Neural progenitor cell (in vitro differentiated cells): ENCODE measurements around the gene SLC44A1. TPM values are rescaled to one million over a fixed set of nuclear protein-coding genes. Genes with fewer than 3 reads are reported as not detected.
A peak's percentile ranks its signal among the peaks of the same experiment; 100 is the strongest.

Source experiments
- DNase-seq: peaks from one replicate; pipeline ENCODE4 v3.0.0-alpha.2; 2016; ENCODE audit warnings: low spot score
- H2AFZ ChIP-seq: fragments of 200-600 bp; sonication (generic); replicated peaks from 2 replicates; pipeline ENCODE4 v1.6.1; 2016; ENCODE audit warnings: antibody characterized with exemption
- H3F3A ChIP-seq: fragments of 200-600 bp; sonication (generic); 2 replicates; pipeline ENCODE4 v1.6.1; 2016; ENCODE audit warnings: antibody characterized with exemption, low read depth
- H3K27ac ChIP-seq: fragments of 200-600 bp; sonication (generic); 2 replicates; pipeline ENCODE4 v1.5.1; 2016; ENCODE audit warnings: mild to moderate bottlenecking
- H3K27me3 ChIP-seq: fragments of 200-600 bp; sonication (generic); 2 replicates; pipeline ENCODE4 v1.6.1; 2016; ENCODE audit warnings: mild to moderate bottlenecking, moderate library complexity
- H3K36me3 ChIP-seq: fragments of 200-600 bp; sonication (generic); 2 replicates; pipeline ENCODE4 v1.5.1; 2016
- H3K4me1 ChIP-seq: fragments of 200-600 bp; sonication (generic); 2 replicates; pipeline ENCODE4 v1.6.1; 2016; ENCODE audit warnings: mixed run types
- H3K4me2 ChIP-seq: fragments of 200-600 bp; sonication (generic); 2 replicates; pipeline ENCODE4 v1.6.1; 2016
- H3K4me3 ChIP-seq: fragments of 200-600 bp; sonication (generic); 2 replicates; pipeline ENCODE4 v1.5.1; 2016
- H3K79me2 ChIP-seq: fragments of 200-600 bp; sonication (generic); 2 replicates; pipeline ENCODE4 v1.6.1; 2016; ENCODE audit warnings: low read depth
- H3K9ac ChIP-seq: fragments of 200-600 bp; sonication (generic); 2 replicates; pipeline ENCODE4 v1.6.1; 2016
- H3K9me3 ChIP-seq: fragments of 200-600 bp; sonication (generic); 2 replicates; pipeline ENCODE4 v1.5.1; 2016; ENCODE audit warnings: low read depth
- H4K20me1 ChIP-seq: fragments of 200-600 bp; sonication (generic); 2 replicates; pipeline ENCODE4 v1.6.1; 2016; ENCODE audit warnings: low read depth
- H3K27ac Mint-ChIP-seq: 3 replicates; pipeline ENCODE4 v1.8.0; 2021; ENCODE audit warnings: mixed read lengths
- H3K27me3 Mint-ChIP-seq: 2 replicates; pipeline ENCODE4 v1.8.0; 2022; ENCODE audit warnings: low read depth, mild to moderate bottlenecking, inconsistent platforms, moderate library complexity, mixed read lengths; ENCODE audit not compliant: insufficient read depth
- H3K36me3 Mint-ChIP-seq: 3 replicates; pipeline ENCODE4 v1.8.0; 2021; ENCODE audit warnings: mixed read lengths
- H3K4me1 Mint-ChIP-seq: 3 replicates; pipeline ENCODE4 v1.8.0; 2021; ENCODE audit warnings: mixed read lengths
- H3K4me3 Mint-ChIP-seq: 3 replicates; pipeline ENCODE4 v1.8.0; 2021; ENCODE audit warnings: mild to moderate bottlenecking, moderate library complexity, mixed read lengths
- H3K9me3 Mint-ChIP-seq: 3 replicates; pipeline ENCODE4 v1.8.0; 2020; ENCODE audit warnings: mixed read lengths
- CTCF ChIP-seq: fragments of 200-600 bp; sonication (generic); IDR thresholded peaks from 2 replicates; pipeline ENCODE4 v1.5.1; 2017; ENCODE audit warnings: antibody characterized with exemption, mild to moderate bottlenecking
- EZH2 ChIP-seq: fragments of 200-600 bp; sonication (generic); IDR thresholded peaks from 2 replicates; pipeline ENCODE4 v1.6.1; 2017; ENCODE audit warnings: antibody characterized with exemption, mild to moderate bottlenecking, moderate library complexity
- EZH2phosphoT487 ChIP-seq: fragments of 200-600 bp; sonication (generic); IDR thresholded peaks from 2 replicates; pipeline ENCODE4 v1.6.1; 2017; ENCODE audit warnings: antibody characterized with exemption
- total RNA-seq: library from RNA; depleted of rRNA; stranded (reverse); fragments of >200 nt; gene quantifications from 2 replicates; pipeline ENCODE4 v1.2.3, GENCODE V29; 2015; ENCODE audit warnings: low replicate concordance

The SLC44A1 gene
- total RNA-seq, 1 donor from 2014 or later: 41.4 TPM

GRCh38 chr9:105204416-105204815, 40.0 kb upstream of the SLC44A1 start:
- no peak overlapping the region for H3K27ac ChIP-seq
- Mint-ChIP-seq H3K27me3 (no peaks in the 10 kb centered on the region), H3K4me1 (peaks cover 14% of the 10 kb centered on the region), H3K27ac (no peak overlapping the region), H3K4me3 (no peak overlapping the region), H3K9me3 (no peaks in the 10 kb centered on the region), H3K36me3 (no peaks in the 10 kb centered on the region)
- no peak for TF ChIP-seq EZH2
- no peak for TF ChIP-seq EZH2phosphoT487
- no peak for TF ChIP-seq CTCF
- no peak overlapping the region for H2AFZ ChIP-seq
- no peak for DNase-seq
- H3K4me1 ChIP-seq: no peaks in the 10 kb centered on the region
- H3K4me2 ChIP-seq: no peak overlapping the region
- no peaks in the 10 kb centered on the region for H3K36me3 ChIP-seq
- H3F3A ChIP-seq: no peaks in the 10 kb centered on the region
- no peak overlapping the region for H3K4me3 ChIP-seq
- no peaks in the 10 kb centered on the region for H3K79me2 ChIP-seq
- no peaks in the 10 kb centered on the region for H4K20me1 ChIP-seq
- no peaks in the 10 kb centered on the region for H3K27me3 ChIP-seq
- H3K9ac ChIP-seq: no peak overlapping the region
- H3K9me3 ChIP-seq: no peaks in the 10 kb centered on the region

GRCh38 chr9:105205787-105206495, 38.5 kb upstream of the SLC44A1 start:
- H3K27me3 ChIP-seq: no peaks in the 10 kb centered on the region
- H3K9ac ChIP-seq: no peak overlapping the region
- TF ChIP-seq CTCF (no peak), EZH2phosphoT487 (no peak), EZH2 (no peak)
- H3K4me2 ChIP-seq: no peak overlapping the region
- H4K20me1 ChIP-seq: no peaks in the 10 kb centered on the region
- H3K9me3 Mint-ChIP-seq: no peaks in the 10 kb centered on the region
- no peak overlapping the region for H2AFZ ChIP-seq
- H3K79me2 ChIP-seq: no peaks in the 10 kb centered on the region
- no peak overlapping the region for H3K4me3 Mint-ChIP-seq
- no peaks in the 10 kb centered on the region for H3K27me3 Mint-ChIP-seq
- H3K27ac ChIP-seq: no peak overlapping the region
- no peaks in the 10 kb centered on the region for H3K9me3 ChIP-seq
- no peaks in the 10 kb centered on the region for H3K36me3 ChIP-seq
- no peak overlapping the region for H3K4me3 ChIP-seq
- H3F3A ChIP-seq: no peaks in the 10 kb centered on the region
- no peak for DNase-seq
- H3K4me1 ChIP-seq: no peaks in the 10 kb centered on the region
- peaks cover 14% of the 10 kb centered on the region for H3K4me1 Mint-ChIP-seq
- H3K27ac Mint-ChIP-seq: peak overlapping the region; percentile 89
- no peaks in the 10 kb centered on the region for H3K36me3 Mint-ChIP-seq

GRCh38 chr9:105206496-105206820, 38.0 kb upstream of the SLC44A1 start:
- Histone ChIP-seq H3K27ac (no peak overlapping the region), H3K4me2 (no peak overlapping the region)

More at GRCh38 chr9:105206496-105206820, 38.0 kb upstream of the SLC44A1 start:
- Histone ChIP-seq H2AFZ (no peak overlapping the region), H3K79me2 (no peaks in the 10 kb centered on the region), H3K9ac (no peak overlapping the region), H4K20me1 (no peaks in the 10 kb centered on the region), H3F3A (no peaks in the 10 kb centered on the region), H3K27me3 (no peaks in the 10 kb centered on the region), H3K9me3 (no peaks in the 10 kb centered on the region), H3K4me3 (no peak overlapping the region), H3K36me3 (no peaks in the 10 kb centered on the region), H3K4me1 (no peaks in the 10 kb centered on the region)
- Mint-ChIP-seq H3K27ac (peak overlapping the region; percentile 89), H3K27me3 (no peaks in the 10 kb centered on the region), H3K4me1 (peaks cover 14% of the 10 kb centered on the region), H3K36me3 (no peaks in the 10 kb centered on the region), H3K9me3 (no peaks in the 10 kb centered on the region), H3K4me3 (no peak overlapping the region)
- DNase-seq: no peak
- TF ChIP-seq EZH2 (no peak), CTCF (no peak), EZH2phosphoT487 (no peak)
